ENCODE results near the gene NIPBL. TPM values are rescaled to one million over a fixed set of nuclear protein-coding genes. Genes with fewer than 3 reads are reported as not detected.

The NIPBL gene
- total and polyA plus RNA-seq, 2 of the 13 experiments (the other 11 are each of a cell fraction or from before 2014, with no cell fraction given) = 12.3 to 32.3 TPM

- TF ChIP-seq ZNF256 (CRISPR knock-in tag; conservative IDR thresholded peaks at IDR 0.05) = no peak
These were observed 187.2 kb downstream of the NIPBL start (continued) for GRCh38 chr5:37063739-37064138.

GRCh38 chr5:37064442-37064841, 187.9 kb downstream of the NIPBL start:
- POLR2A ChIA-PET = no interaction called here
- TF ChIP-seq NR2F2 (IDR thresholded peaks at IDR 0.05; ENCODE audit: borderline replicate concordance, low read depth) = no peak
- no peak for TF ChIP-seq RFX3 (CRISPR knock-in tag; IDR thresholded peaks at IDR 0.05)
- no peak for TF ChIP-seq ZFP90 (CRISPR knock-in tag; IDR thresholded peaks at IDR 0.05; ENCODE audit: borderline replicate concordance)
- TF ChIP-seq POGZ (CRISPR knock-in tag; IDR thresholded peaks at IDR 0.05) = peak; percentile 67
- TF ChIP-seq FOXO4 (CRISPR knock-in tag; conservative IDR thresholded peaks at IDR 0.05) = no peak
- TF ChIP-seq ZNF737 (CRISPR knock-in tag; IDR thresholded peaks at IDR 0.05; ENCODE audit: borderline replicate concordance) = no peak
- TF ChIP-seq ATF7 (IDR thresholded peaks at IDR 0.05) = peak; percentile 75
- no peak for TF ChIP-seq ATF7 (CRISPR knock-in tag; IDR thresholded peaks at IDR 0.05)
- no peak for TF ChIP-seq PTBP1 (IDR thresholded peaks at IDR 0.05; ENCODE audit: low read depth, low read length, poor library complexity, severe bottlenecking)
- peak; percentile 26; the same call in 1 of the 2 replicates for TF ChIP-seq ZNF331 (CRISPR knock-in tag; IDR thresholded peaks at IDR 0.05)
- no peak for TF ChIP-seq ZNF280B (CRISPR knock-in tag; IDR thresholded peaks at IDR 0.05; ENCODE audit: borderline replicate concordance)
- no peak for TF ChIP-seq ASH2L (IDR thresholded peaks at IDR 0.05; ENCODE audit: insufficient read length, low read depth, low read length)
- TF ChIP-seq, protein P1, sequence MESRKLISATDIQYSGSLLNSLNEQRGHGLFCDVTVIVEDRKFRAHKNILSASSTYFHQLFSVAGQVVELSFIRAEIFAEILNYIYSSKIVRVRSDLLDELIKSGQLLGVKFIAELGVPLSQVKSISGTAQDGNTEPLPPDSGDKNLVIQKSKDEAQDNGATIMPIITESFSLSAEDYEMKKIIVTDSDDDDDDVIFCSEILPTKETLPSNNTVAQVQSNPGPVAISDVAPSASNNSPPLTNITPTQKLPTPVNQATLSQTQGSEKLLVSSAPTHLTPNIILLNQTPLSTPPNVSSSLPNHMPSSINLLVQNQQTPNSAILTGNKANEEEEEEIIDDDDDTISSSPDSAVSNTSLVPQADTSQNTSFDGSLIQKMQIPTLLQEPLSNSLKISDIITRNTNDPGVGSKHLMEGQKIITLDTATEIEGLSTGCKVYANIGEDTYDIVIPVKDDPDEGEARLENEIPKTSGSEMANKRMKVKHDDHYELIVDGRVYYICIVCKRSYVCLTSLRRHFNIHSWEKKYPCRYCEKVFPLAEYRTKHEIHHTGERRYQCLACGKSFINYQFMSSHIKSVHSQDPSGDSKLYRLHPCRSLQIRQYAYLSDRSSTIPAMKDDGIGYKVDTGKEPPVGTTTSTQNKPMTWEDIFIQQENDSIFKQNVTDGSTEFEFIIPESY (CRISPR knock-in tag; IDR thresholded peaks at IDR 0.05) = 0 out of 2 replicates have a peak, but pooled peaks have one; percentile 11
- TF ChIP-seq, protein P2, sequence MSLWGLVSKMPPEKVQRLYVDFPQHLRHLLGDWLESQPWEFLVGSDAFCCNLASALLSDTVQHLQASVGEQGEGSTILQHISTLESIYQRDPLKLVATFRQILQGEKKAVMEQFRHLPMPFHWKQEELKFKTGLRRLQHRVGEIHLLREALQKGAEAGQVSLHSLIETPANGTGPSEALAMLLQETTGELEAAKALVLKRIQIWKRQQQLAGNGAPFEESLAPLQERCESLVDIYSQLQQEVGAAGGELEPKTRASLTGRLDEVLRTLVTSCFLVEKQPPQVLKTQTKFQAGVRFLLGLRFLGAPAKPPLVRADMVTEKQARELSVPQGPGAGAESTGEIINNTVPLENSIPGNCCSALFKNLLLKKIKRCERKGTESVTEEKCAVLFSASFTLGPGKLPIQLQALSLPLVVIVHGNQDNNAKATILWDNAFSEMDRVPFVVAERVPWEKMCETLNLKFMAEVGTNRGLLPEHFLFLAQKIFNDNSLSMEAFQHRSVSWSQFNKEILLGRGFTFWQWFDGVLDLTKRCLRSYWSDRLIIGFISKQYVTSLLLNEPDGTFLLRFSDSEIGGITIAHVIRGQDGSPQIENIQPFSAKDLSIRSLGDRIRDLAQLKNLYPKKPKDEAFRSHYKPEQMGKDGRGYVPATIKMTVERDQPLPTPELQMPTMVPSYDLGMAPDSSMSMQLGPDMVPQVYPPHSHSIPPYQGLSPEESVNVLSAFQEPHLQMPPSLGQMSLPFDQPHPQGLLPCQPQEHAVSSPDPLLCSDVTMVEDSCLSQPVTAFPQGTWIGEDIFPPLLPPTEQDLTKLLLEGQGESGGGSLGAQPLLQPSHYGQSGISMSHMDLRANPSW (CRISPR knock-in tag; IDR thresholded peaks at IDR 0.05; ENCODE audit: borderline replicate concordance) = no peak
- peak; percentile 78 for TF ChIP-seq CREB1 (IDR thresholded peaks at IDR 0.05)
- no peak for TF ChIP-seq CREB1 (CRISPR knock-in tag; IDR thresholded peaks at IDR 0.05)

More at GRCh38 chr5:37064442-37064841, 187.9 kb downstream of the NIPBL start:
- 71% methylated on average over 9 of the region's 9 CpGs for WGBS (ENCODE audit: low lambda C conversion rate)
- Histone ChIP-seq H3K9me3 (ENCODE audit: low read length) (no peaks in the 10 kb centered on the region), H3K36me3 (replicated peaks in 1 of 2; ENCODE audit: control insufficient read depth in 1 of 2, insufficient read depth in 2 of 2, low read length in 2 of 2) (peaks cover 7 to 34% of the 10 kb centered on the region in 2 experiments; a peak in 4 of 5 replicates), H3K79me2 (ENCODE audit: insufficient read depth, low read length) (no peaks in the 10 kb centered on the region), H4K20me1 (ENCODE audit: insufficient read depth, low read length) (no peaks in the 10 kb centered on the region), H3K4me2 (ENCODE audit: low read depth, low read length) (no peak overlapping the region), H3K4me3 (replicated peaks in 1 of 3; ENCODE audit: insufficient read depth in 1 of 3, low read depth in 2 of 3, low read length in 3 of 3) (no peak overlapping the region), H3K27ac (ENCODE audit: extremely low read length, insufficient read depth, low read length) (no peak overlapping the region), H3K27me3 (ENCODE audit: control insufficient read depth in 1 of 2, insufficient read depth in 2 of 2, low read length in 2 of 2) (no peaks in the 10 kb centered on the region), H3K9ac (ENCODE audit: insufficient read depth, low read depth, low read length) (no peak overlapping the region), H3K4me1 (ENCODE audit: insufficient read depth, low read length) (0 out of 2 replicates have a peak, but pooled peaks cover 6% of the 10 kb centered on the region), H2AFZ (ENCODE audit: low read length) (no peak overlapping the region)
- peak; percentile 46 for DNase-seq (ENCODE audit: low spot score)
- intact Hi-C loops (cut with micrococcal nuclease; ENCODE audit: unreplicated experiment) = loop anchor here (10.0 kb wide), 1 partner anchor 140 kb away; no protein-coding TSS in a partner anchor
- in situ Hi-C loops (cut with HindIII; ENCODE audit: extremely low pct_ligation_motif_present, low pct_unique_long_range_greater_than_20kb) = no loop called here
- no peak for FAIRE-seq
- BruUV-seq (replicated peaks) = TSS peak; percentile 12
- CTCF ChIA-PET (ENCODE audit: low intra/inter-chr PET ratio, low total read pairs) = no interaction called here
- peak; percentile 63; the same call in 2 of the 3 replicates for ATAC-seq

Measured in HepG2 (cell line).